ENCODE data around the gene SMURF1. TPM values are rescaled to one million over a fixed set of nuclear protein-coding genes. Genes with fewer than 3 reads are reported as not detected.
A peak's percentile ranks its signal among the peaks of the same experiment; 100 is the strongest.

SMURF1 gene
- total RNA-seq, 1 experiment from 2014 or later, result 17.4 TPM

- DNase-seq (ENCODE audit: low read depth), result no peak
Measured at GRCh38 chr7:99029466-99030435, 114.2 kb downstream of the SMURF1 start.

GRCh38 chr7:99028261-99028973 lies 115.5 kb downstream of the SMURF1 start:
- DNase-seq (ENCODE audit: low read depth), result no peak

GRCh38 chr7:99027841-99028240 lies 116.1 kb downstream of the SMURF1 start:
- DNase-seq (ENCODE audit: low read depth), result no peak

- no peak for DNase-seq (ENCODE audit: low read depth)
Measured at GRCh38 chr7:99027241-99027640, 116.7 kb downstream of the SMURF1 start.

- DNase-seq (ENCODE audit: low read depth), result no peak
Measured at GRCh38 chr7:99024066-99024465, 119.8 kb downstream of the SMURF1 start.

- DNase-seq (ENCODE audit: low read depth), result peak; percentile 47
Measured at GRCh38 chr7:99021941-99022560, 121.9 kb downstream of the SMURF1 start.

GRCh38 chr7:99020413-99020715 lies 123.5 kb downstream of the SMURF1 start:
- DNase-seq (ENCODE audit: low read depth), result no peak

- no peak for DNase-seq (ENCODE audit: low read depth)
Measured at GRCh38 chr7:99019523-99020412, 124.1 kb downstream of the SMURF1 start.

- DNase-seq (ENCODE audit: low read depth), result no peak
Measured at GRCh38 chr7:99016196-99016595, 127.7 kb downstream of the SMURF1 start.

- DNase-seq (ENCODE audit: low read depth), result no peak
Measured at GRCh38 chr7:99014113-99014985, 129.6 kb downstream of the SMURF1 start.

GRCh38 chr7:99013266-99014112 lies 130.4 kb downstream of the SMURF1 start:
- DNase-seq (ENCODE audit: low read depth), result no peak

GRCh38 chr7:99012722-99013121 lies 131.2 kb downstream of the SMURF1 start:
- no peak for DNase-seq (ENCODE audit: low read depth)

- DNase-seq (ENCODE audit: low read depth), result no peak
Measured at GRCh38 chr7:99011706-99012404, 132.1 kb downstream of the SMURF1 start.

GRCh38 chr7:99011341-99011705 lies 132.6 kb downstream of the SMURF1 start:
- DNase-seq (ENCODE audit: low read depth), result no peak

GRCh38 chr7:99010281-99010680 lies 133.6 kb downstream of the SMURF1 start:
- peak; percentile 11 for DNase-seq (ENCODE audit: low read depth)

- DNase-seq (ENCODE audit: low read depth), result no peak
Measured at GRCh38 chr7:99008921-99009530, 134.9 kb downstream of the SMURF1 start.

GRCh38 chr7:99008181-99008631 lies 135.7 kb downstream of the SMURF1 start:
- no peak for DNase-seq (ENCODE audit: low read depth)

- DNase-seq (ENCODE audit: low read depth), result no peak
Measured at GRCh38 chr7:99006739-99007424, 137.0 kb downstream of the SMURF1 start.
